ENCODE results near the gene ZNF148.

DNA sequence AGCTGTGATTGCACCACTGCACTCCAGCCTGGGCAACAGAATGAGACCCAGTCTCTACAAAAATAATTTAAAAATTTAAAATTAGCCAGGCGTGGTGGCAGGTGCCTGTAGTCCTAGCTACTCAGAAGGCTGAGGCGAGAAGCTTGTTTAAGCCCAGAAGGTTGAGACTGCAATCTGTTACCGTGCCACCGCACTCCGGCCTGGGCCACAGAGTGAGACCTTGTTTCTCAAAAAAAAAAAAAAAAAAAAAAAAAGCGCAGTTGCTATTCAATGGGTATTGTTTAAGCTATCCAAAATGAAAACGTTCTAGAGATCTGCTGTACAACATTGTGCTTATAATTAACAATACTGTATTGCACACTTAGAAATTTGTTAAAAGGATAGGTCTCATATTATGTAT is 24.0 kb downstream of the ZNF148 start:
- no peak for TF ChIP-seq SIN3A (IDR thresholded peaks at IDR 0.05; ENCODE audit: borderline replicate concordance, insufficient read depth, low read length)
- no peak for TF ChIP-seq TAF1 (IDR thresholded peaks at IDR 0.05; ENCODE audit: borderline replicate concordance, insufficient read depth, low read length)
